ENCODE measurements around the gene ZBTB7A.

Gene ZBTB7A

GRCh38 chr19:4089400-4089908 lies 22.8 kb upstream of the ZBTB7A start:
- Histone ChIP-seq H3K4me1 (ENCODE audit: insufficient read depth, low read length) (no peaks in the 10 kb centered on the region), H2AFZ (ENCODE audit: low read depth, low read length) (no peak overlapping the region), H3K4me3 (ENCODE audit: low read length) (no peak overlapping the region), H3K27me3 (ENCODE audit: insufficient read depth, low read length) (no peaks in the 10 kb centered on the region), H3K36me3 (ENCODE audit: insufficient read depth, low read length) (peaks cover 26% of the 10 kb centered on the region), H3K9me3 (ENCODE audit: low read length) (no peaks in the 10 kb centered on the region)

DNA sequence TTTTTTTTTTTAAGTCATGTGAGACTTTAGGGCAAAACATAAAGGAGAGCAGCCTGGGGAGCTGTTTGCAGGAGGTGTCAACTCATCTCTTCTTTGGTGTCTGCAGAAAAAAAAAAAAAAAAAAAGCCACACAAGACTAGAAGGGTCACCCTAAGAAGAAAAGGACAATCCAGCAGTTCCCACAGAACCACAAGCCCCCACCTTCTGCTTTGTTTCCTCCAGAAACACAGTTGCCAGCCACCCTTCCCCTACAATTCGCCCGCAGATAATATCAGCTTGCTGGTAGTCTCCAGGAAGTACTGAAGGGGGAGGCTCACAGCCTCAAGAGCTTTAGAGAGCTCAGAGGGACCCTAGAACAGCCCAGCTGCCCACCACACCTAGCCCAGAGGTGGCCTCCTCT lies 22.3 kb upstream of the ZBTB7A start:
- Histone ChIP-seq H3K36me3 (ENCODE audit: insufficient read depth, low read length) (peaks cover 22% of the 10 kb centered on the region), H3K9me3 (ENCODE audit: low read length) (no peaks in the 10 kb centered on the region), H2AFZ (ENCODE audit: low read depth, low read length) (no peak overlapping the region), H3K27me3 (ENCODE audit: insufficient read depth, low read length) (no peaks in the 10 kb centered on the region), H3K4me1 (ENCODE audit: insufficient read depth, low read length) (no peaks in the 10 kb centered on the region), H3K4me3 (ENCODE audit: low read length) (no peak overlapping the region)

- Histone ChIP-seq H3K4me1 (ENCODE audit: insufficient read depth, low read length) (no peaks in the 10 kb centered on the region), H3K9me3 (ENCODE audit: low read length) (no peaks in the 10 kb centered on the region), H3K4me3 (ENCODE audit: low read length) (no peak overlapping the region), H3K36me3 (ENCODE audit: insufficient read depth, low read length) (peaks cover 17% of the 10 kb centered on the region), H2AFZ (ENCODE audit: low read depth, low read length) (no peak overlapping the region), H3K27me3 (ENCODE audit: insufficient read depth, low read length) (no peaks in the 10 kb centered on the region)
Measured at GRCh38 chr19:4087787-4088679, 21.3 kb upstream of the ZBTB7A start.

DNA sequence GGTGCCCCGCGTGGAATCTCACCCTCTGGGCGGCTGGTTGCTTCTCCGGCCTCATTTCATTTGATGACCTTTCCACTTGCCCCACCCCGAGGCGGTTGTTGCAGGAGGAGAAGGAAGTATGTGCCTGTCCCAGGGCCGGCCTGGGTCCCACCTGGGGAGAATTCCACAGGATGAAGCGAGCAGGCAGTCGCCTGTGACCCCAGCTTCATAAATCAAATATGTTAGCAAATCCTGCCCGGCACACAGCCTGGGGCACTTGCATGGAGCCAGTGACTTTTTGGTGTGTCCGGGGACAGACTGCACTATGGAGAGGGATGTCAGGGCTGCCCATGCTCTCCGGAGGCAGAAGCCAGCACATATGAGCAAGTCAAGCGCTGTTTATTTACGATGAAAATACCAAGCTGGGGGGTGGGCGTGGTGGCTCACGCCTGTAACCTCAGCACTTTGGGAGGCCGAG lies 19.7 kb upstream of the ZBTB7A start:
- Histone ChIP-seq H3K4me3 (ENCODE audit: low read length) (no peak overlapping the region), H3K4me1 (ENCODE audit: insufficient read depth, low read length) (no peaks in the 10 kb centered on the region), H2AFZ (ENCODE audit: low read depth, low read length) (no peak overlapping the region), H3K36me3 (ENCODE audit: insufficient read depth, low read length) (peaks cover 17% of the 10 kb centered on the region), H3K9me3 (ENCODE audit: low read length) (no peaks in the 10 kb centered on the region), H3K27me3 (ENCODE audit: insufficient read depth, low read length) (no peaks in the 10 kb centered on the region)

DNA sequence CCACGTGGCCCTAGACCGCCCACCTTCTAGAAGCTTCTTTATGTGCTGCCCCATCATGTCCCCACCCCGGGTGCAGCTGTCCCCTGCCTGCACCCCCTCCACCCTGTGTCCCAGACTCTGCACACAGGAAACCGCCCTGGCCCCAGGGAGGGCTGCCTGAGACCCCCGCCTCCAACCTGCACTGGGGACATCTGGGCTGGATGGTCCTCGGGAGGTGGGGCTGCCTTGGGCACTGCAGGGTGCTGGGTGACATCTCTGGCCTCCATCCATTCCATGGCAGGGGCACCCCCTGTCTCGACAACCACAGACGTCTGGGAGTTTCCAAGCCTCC lies 17.8 kb upstream of the ZBTB7A start:
- peaks cover 3% of the 10 kb centered on the region for H3K36me3 ChIP-seq (ENCODE audit: insufficient read depth, low read length)
- no peaks in the 10 kb centered on the region for H3K9me3 ChIP-seq (ENCODE audit: low read length)
- no peaks in the 10 kb centered on the region for H3K27me3 ChIP-seq (ENCODE audit: insufficient read depth, low read length)
- H2AFZ ChIP-seq (ENCODE audit: low read depth, low read length), result no peak overlapping the region
- no peaks in the 10 kb centered on the region for H3K4me1 ChIP-seq (ENCODE audit: insufficient read depth, low read length)
- no peak overlapping the region for H3K4me3 ChIP-seq (ENCODE audit: low read length)

DNA sequence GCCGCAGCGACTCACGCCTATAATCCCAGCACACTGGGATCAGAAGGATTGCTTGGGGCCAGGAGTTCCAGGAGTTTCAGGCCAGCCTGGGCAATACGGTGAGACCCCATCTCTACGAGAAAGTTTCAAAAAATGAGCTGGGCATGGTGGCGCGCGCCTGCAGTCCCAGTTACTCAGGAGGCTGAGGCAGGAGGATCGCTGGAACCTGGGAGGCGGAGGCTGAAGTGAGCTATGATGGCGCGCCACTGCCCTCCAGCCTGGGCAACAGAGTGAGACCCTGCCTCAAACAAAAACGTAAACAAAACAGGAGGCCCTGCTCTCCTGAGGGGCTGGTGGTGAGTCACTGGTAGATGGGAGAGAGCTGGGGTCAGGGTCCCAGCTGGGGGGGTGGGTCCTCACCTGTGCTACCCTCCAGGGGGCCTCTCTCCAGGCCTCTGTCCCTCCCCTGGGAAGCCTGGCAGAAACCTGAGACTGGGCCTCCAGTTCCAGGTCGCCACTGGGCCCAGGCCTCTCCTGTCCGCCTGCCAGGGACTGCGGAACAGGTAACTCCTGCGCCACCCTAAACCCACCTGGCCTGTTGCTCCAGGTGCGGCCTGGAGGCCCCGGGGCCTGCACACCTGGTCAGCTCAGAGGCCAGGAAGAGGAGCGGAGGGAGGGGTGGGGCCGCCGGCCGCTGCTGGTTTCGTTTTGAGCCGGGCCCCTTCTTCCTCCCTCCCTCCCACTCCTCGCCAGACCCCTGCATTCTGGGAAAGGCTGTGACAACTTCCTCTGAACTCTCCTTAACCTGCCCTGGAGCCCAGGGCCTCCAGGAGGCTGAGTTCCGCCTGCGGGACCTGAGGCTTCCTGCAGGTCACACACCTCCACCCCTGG lies 17.2 kb upstream of the ZBTB7A start:
- H3K4me1 ChIP-seq (ENCODE audit: insufficient read depth, low read length), result no peaks in the 10 kb centered on the region
- H3K9me3 ChIP-seq (ENCODE audit: low read length), result no peaks in the 10 kb centered on the region
- no peaks in the 10 kb centered on the region for H3K27me3 ChIP-seq (ENCODE audit: insufficient read depth, low read length)
- no peak overlapping the region for H2AFZ ChIP-seq (ENCODE audit: low read depth, low read length)
- H3K4me3 ChIP-seq (ENCODE audit: low read length), result no peak overlapping the region
- H3K36me3 ChIP-seq (ENCODE audit: insufficient read depth, low read length), result no peaks in the 10 kb centered on the region

GRCh38 chr19:4082172-4082571 lies 15.5 kb upstream of the ZBTB7A start:
- no peaks in the 10 kb centered on the region for H3K4me1 ChIP-seq (ENCODE audit: insufficient read depth, low read length)
- H3K36me3 ChIP-seq (ENCODE audit: insufficient read depth, low read length), result no peaks in the 10 kb centered on the region
- H2AFZ ChIP-seq (ENCODE audit: low read depth, low read length), result no peak overlapping the region
- no peaks in the 10 kb centered on the region for H3K9me3 ChIP-seq (ENCODE audit: low read length)
- no peaks in the 10 kb centered on the region for H3K27me3 ChIP-seq (ENCODE audit: insufficient read depth, low read length)
- no peak overlapping the region for H3K4me3 ChIP-seq (ENCODE audit: low read length)

DNA sequence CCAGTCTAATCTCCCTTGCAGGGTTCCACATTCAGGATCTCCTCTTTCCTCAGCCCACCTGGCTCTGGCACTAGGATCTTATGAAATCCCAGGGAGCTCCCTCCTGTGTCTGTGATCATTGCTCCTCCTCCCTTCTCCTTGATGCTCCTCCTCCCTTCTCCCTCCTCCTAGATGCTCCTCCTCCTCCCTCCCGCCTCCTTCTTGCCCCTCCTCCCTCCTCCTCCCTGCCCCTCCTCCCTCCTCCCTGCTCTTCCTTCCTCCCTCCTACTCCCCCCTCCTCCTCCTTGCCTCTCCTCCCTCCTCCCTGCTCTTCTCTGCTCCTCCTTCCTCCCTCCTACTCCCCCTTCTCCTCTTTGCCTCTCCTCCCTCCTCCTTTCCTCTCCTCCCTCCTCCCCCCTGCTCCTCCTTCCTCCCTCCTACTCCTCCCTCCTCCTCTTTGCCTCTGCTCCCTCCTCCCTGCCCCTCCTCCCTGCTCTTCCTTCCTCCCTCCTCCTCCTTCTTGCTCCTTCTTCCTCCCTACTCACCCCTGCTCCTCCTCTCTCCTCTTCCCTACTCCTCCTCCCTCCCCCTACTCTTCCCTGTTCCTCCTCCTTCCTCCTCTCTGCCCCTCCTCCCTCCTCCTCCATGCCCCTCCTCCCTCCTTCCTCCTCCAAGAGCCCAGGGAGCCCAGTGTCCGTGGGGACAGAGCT lies 14.9 kb upstream of the ZBTB7A start:
- Histone ChIP-seq H3K4me3 (ENCODE audit: low read length) (no peak overlapping the region), H3K27me3 (ENCODE audit: insufficient read depth, low read length) (no peaks in the 10 kb centered on the region), H2AFZ (ENCODE audit: low read depth, low read length) (no peak overlapping the region)

GRCh38 chr19:4080473-4080872 lies 13.8 kb upstream of the ZBTB7A start:
- Histone ChIP-seq H3K4me1 (ENCODE audit: insufficient read depth, low read length) (no peaks in the 10 kb centered on the region), H3K36me3 (ENCODE audit: insufficient read depth, low read length) (no peaks in the 10 kb centered on the region), H3K27me3 (ENCODE audit: insufficient read depth, low read length) (no peaks in the 10 kb centered on the region), H3K9me3 (ENCODE audit: low read length) (no peaks in the 10 kb centered on the region), H3K4me3 (ENCODE audit: low read length) (no peak overlapping the region), H2AFZ (ENCODE audit: low read depth, low read length) (no peak overlapping the region)

More for the DNA sequence above, 14.9 kb upstream of the ZBTB7A start:
- H3K9me3 ChIP-seq (ENCODE audit: low read length), result no peaks in the 10 kb centered on the region
- no peaks in the 10 kb centered on the region for H3K4me1 ChIP-seq (ENCODE audit: insufficient read depth, low read length)
- no peaks in the 10 kb centered on the region for H3K36me3 ChIP-seq (ENCODE audit: insufficient read depth, low read length)

GRCh38 chr19:4077800-4078684 lies 11.3 kb upstream of the ZBTB7A start:
- H3K27me3 ChIP-seq (ENCODE audit: insufficient read depth, low read length), result no peaks in the 10 kb centered on the region
- no peaks in the 10 kb centered on the region for H3K4me1 ChIP-seq (ENCODE audit: insufficient read depth, low read length)
- no peak overlapping the region for H2AFZ ChIP-seq (ENCODE audit: low read depth, low read length)
- no peaks in the 10 kb centered on the region for H3K36me3 ChIP-seq (ENCODE audit: insufficient read depth, low read length)
- H3K4me3 ChIP-seq (ENCODE audit: low read length), result peak overlapping the region; percentile 27
- no peaks in the 10 kb centered on the region for H3K9me3 ChIP-seq (ENCODE audit: low read length)

DNA sequence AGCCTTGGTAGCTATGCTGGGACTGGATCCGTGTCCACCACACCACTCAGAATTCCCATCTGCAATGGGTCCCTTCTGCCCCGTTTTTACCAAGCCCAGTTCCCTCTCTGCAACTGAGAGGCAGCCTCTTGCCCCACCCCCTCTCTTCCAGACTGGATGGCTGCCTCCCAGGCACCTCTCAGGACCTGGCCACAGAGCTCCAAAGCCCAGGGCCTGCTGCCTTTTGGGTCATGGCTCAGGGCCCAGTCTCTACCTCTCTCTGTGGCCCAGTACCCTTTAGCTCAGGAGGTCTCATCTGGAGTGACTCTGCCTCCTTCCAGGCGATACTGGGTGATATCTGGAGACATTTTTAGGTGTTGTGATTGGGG lies 10.3 kb upstream of the ZBTB7A start:
- H3K4me3 ChIP-seq (ENCODE audit: low read length), result no peak overlapping the region

GRCh38 chr19:4075373-4075772 lies 8.7 kb upstream of the ZBTB7A start:
- Histone ChIP-seq H3K27me3 (ENCODE audit: insufficient read depth, low read length) (no peaks in the 10 kb centered on the region), H2AFZ (ENCODE audit: low read depth, low read length) (no peak overlapping the region), H3K4me3 (ENCODE audit: low read length) (no peak overlapping the region), H3K9me3 (ENCODE audit: low read length) (no peaks in the 10 kb centered on the region), H3K4me1 (ENCODE audit: insufficient read depth, low read length) (no peaks in the 10 kb centered on the region), H3K36me3 (ENCODE audit: insufficient read depth, low read length) (no peaks in the 10 kb centered on the region)

More for the DNA sequence above, 10.3 kb upstream of the ZBTB7A start:
- Histone ChIP-seq H3K27me3 (ENCODE audit: insufficient read depth, low read length) (no peaks in the 10 kb centered on the region), H2AFZ (ENCODE audit: low read depth, low read length) (no peak overlapping the region), H3K36me3 (ENCODE audit: insufficient read depth, low read length) (no peaks in the 10 kb centered on the region), H3K4me1 (ENCODE audit: insufficient read depth, low read length) (no peaks in the 10 kb centered on the region), H3K9me3 (ENCODE audit: low read length) (no peaks in the 10 kb centered on the region)
